Pancreas (tissue), 10 donors: ENCODE data around the gene CPSF7. TPM values are rescaled to one million over a fixed set of nuclear protein-coding genes. Genes with fewer than 3 reads are reported as not detected.

Source experiments
- ATAC-seq, 4 donors: fragments of 200-7000 bp; cut with Tn5 transposase; one replicate each; pipeline versions ENCODE4 v1.8.0 to v1.9.1; 2020; ENCODE audit warnings: mild to moderate bottlenecking in 4 of 4, moderate library complexity in 4 of 4
- DNase-seq, 6 donors: peaks; one replicate each; pipeline ENCODE4 v3.0.0-alpha.2; 2020
- FAIRE-seq: peaks from 2 replicates; lab custom pipeline; 2012; peaks lifted over from hg19 to GRCh38; lab: Jason Lieb, UNC
- H3K27ac ChIP-seq, 4 donors: fragments of 200-600 bp; sonication (generic); 1 replicate in 3 of 4; 2 replicates in 1 of 4; pipeline versions ENCODE4 v1.5.0 to v1.8.0; 2020
- H3K27me3 ChIP-seq, 4 donors: fragments of 200-600 bp; one replicate each; pipeline ENCODE4 v1.8.0; 2021
- H3K36me3 ChIP-seq, 3 donors: fragments of 200-600 bp; sonication (generic) in 1 of 3; one replicate each; pipeline versions ENCODE4 v1.5.0 to v1.8.0; 2020 to 2021
- H3K4me1 ChIP-seq, 3 donors: fragments of 200-600 bp; one replicate each; pipeline ENCODE4 v1.8.0; 2021
- H3K4me3 ChIP-seq, 4 donors: fragments of 200-600 bp; sonication (generic) in 2 of 4; one replicate each; pipeline versions ENCODE4 v1.5.0 to v1.8.0; 2020 to 2021
- H3K9me3 ChIP-seq, 4 donors: fragments of 200-600 bp; one replicate each; pipeline ENCODE4 v1.8.0; 2021
- CTCF ChIP-seq, 4 donors: fragments of 200-600 bp; sonication (generic) in 3 of 4; IDR thresholded peaks; one replicate each; pipeline versions ENCODE4 v1.5.0 to v1.8.0; 2021; ENCODE audit warnings: antibody characterized with exemption in 4 of 4
- WGBS, 2 donors: extraction: QIAGEN DNeasy Blood & Tissue Kit; methylation state at CpG; one replicate each; pipeline ENCODE4 v1.1.7; 2013; 5-methylcytosine and 5-hydroxymethylcytosine counted together
- intact Hi-C, 3 donors: fragments of 100-400 bp; cut with DNase I; formaldehyde crosslinking; loops; one replicate each; pipeline versions ENCODE4 v1.11.1 to v1.14.2; 2022
- polyA plus RNA-seq, 2 donors: library from polyadenylated mRNA; stranded (reverse); fragments of 200-250 nt; gene quantifications; one replicate each; pipeline ENCODE4 v1.2.3, GENCODE V29; 2013
- total RNA-seq, 6 donors: library from RNA; stranded (reverse); fragmentation: NEBNext Ultra II Directional in 4 of 6; extraction: Animal tissue kit (Norgen Biotek cat#: 25700) in 4 of 6; gene quantifications; one replicate each; pipeline versions ENCODE4 v1.2.1 to v1.2.4, GENCODE V29; 2021 to 2023
- donor health status: healthy with polysubstance abuse.
- donor health status: DM: no; HTN: no; CAD: no; lungs with moderate emphysema.
- donor health status: DM: no; HTN: no; CAD: no.
- donor health status: control.
- donor health status: control.
- donor health status: Bipolar disorder and iron deficiency.
- donor health status: DM: yes; HTN: yes; CAD: no.
- donor health status: DM: no; HTN: no; CAD: no.
- donor health status: DM: no; HTN: no; CAD: no.
- donor health status: DM: yes; HTN: yes; CAD: no.

CPSF7 gene
- total and polyA plus RNA-seq, 8 donors: 25.1 to 60.4 (median 33.5) TPM

GRCh38 chr11:61369372-61370348 lies 60.1 kb downstream of the CPSF7 start:
- ATAC-seq (peak; percentile 70 to 93 (median 88)), FAIRE-seq (no peak), DNase-seq (peak in 3 of 6 donors; percentile 51 to 59 (median 55))
- TF ChIP-seq CTCF (IDR thresholded peaks at IDR 0.05): no peak
- Histone ChIP-seq H3K4me1 (peaks cover 0 to 7% (median 0%) of the 10 kb centered on the region in 3 donors), H3K4me3 (no peak overlapping the region), H3K27me3 (no peaks in the 10 kb centered on the region), H3K36me3 (peaks cover 3 to 30% (median 21%) of the 10 kb centered on the region in 3 donors), H3K9me3 (no peaks in the 10 kb centered on the region), H3K27ac (no peak overlapping the region)
- intact Hi-C loops: no loop called here
- WGBS, 2 donors: 60 to 62% methylated on average over 9 of the region's 9 CpGs

- no peak for TF ChIP-seq CTCF (IDR thresholded peaks at IDR 0.05)
- Histone ChIP-seq H3K27ac (no peak overlapping the region), H3K36me3 (peaks cover 3 to 37% (median 21%) of the 10 kb centered on the region in 3 donors), H3K4me3 (no peak overlapping the region), H3K27me3 (no peaks in the 10 kb centered on the region), H3K9me3 (no peaks in the 10 kb centered on the region), H3K4me1 (peaks cover 0 to 8% (median 1%) of the 10 kb centered on the region in 3 donors)
- intact Hi-C loops: no loop called here
- no peak for DNase-seq
- ATAC-seq: no peak
- 93 to 95% methylated on average over 7 of the region's 7 CpGs for WGBS, 2 donors
- no peak for FAIRE-seq
Measured at GRCh38 chr11:61368646-61369045, 61.1 kb downstream of the CPSF7 start.

DNA sequence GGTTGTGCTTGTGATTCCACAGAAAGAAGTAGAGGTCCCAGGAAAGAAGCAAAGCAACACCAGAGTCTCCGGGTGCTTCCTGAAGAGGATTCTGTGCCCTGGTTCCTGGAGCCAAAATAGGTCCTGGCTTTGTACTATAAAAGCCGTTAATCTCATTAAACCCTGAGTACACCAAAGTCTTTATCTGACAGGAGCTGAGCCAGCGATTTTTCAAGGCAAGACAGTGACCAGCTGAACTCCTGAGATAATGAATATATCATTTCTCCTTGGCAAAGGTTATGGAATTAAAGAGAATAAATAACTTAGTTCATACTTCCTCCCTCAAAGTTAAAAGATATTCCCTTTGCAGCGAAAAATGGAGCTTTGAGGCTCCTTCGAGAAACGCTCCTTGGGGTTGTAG lies 62.4 kb downstream of the CPSF7 start:
- no peak overlapping the region for H3K4me3 ChIP-seq
- no peak for ATAC-seq
- no peak for DNase-seq
- H3K4me1 ChIP-seq: peaks cover 0 to 16% (median 8%) of the 10 kb centered on the region in 3 donors
- no peak for FAIRE-seq
- intact Hi-C loops: no loop called here
- H3K27ac ChIP-seq: no peak overlapping the region
- H3K36me3 ChIP-seq: peaks cover 3 to 37% (median 21%) of the 10 kb centered on the region in 3 donors
- H3K27me3 ChIP-seq: no peaks in the 10 kb centered on the region
- no peaks in the 10 kb centered on the region for H3K9me3 ChIP-seq
- TF ChIP-seq CTCF (IDR thresholded peaks at IDR 0.05): no peak
- 71 to 81% methylated on average over 6 of the region's 6 CpGs for WGBS, 2 donors

GRCh38 chr11:61364012-61364675 lies 65.6 kb downstream of the CPSF7 start:
- FAIRE-seq (no peak), DNase-seq (no peak), ATAC-seq (no peak)
- H3K27ac ChIP-seq: no peak overlapping the region
- peaks cover 0 to 19% (median 10%) of the 10 kb centered on the region in 3 donors for H3K4me1 ChIP-seq
- H3K36me3 ChIP-seq: peaks cover 3 to 37% (median 21%) of the 10 kb centered on the region in 3 donors
- no peak for TF ChIP-seq CTCF (IDR thresholded peaks at IDR 0.05)
- no peak overlapping the region for H3K4me3 ChIP-seq
- intact Hi-C loops: no loop called here
- H3K9me3 ChIP-seq: no peaks in the 10 kb centered on the region
- no peaks in the 10 kb centered on the region for H3K27me3 ChIP-seq
- 89 to 95% methylated on average over 5 of the region's 5 CpGs for WGBS, 2 donors
